Measurements from ENCODE around the gene KDM4F.

Gene KDM4F

DNA sequence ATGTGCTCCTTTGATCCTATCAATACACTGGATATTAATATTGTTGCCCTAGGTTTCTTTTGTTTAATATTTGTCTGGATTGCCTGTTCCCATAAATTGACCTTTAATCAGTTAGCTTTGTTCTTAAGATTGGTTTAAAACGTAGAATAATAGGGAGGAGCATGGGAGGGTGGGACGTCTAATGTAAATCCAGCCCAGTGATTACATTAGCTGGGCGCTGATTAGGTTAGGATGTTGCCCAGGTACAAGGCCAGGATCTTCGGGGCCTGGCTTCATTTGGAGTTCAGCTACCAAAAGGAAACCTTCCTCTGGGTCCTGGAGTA, 17.5 kb downstream of the KDM4F start, which contains the start of gene SRSF8:
Gene SRSF8, plus strand, starts transcription at position 204 of the 323 bp plus-strand sequence. CDS start 308 bp downstream, outside the sequence.
- no peak for DNase-seq

DNA sequence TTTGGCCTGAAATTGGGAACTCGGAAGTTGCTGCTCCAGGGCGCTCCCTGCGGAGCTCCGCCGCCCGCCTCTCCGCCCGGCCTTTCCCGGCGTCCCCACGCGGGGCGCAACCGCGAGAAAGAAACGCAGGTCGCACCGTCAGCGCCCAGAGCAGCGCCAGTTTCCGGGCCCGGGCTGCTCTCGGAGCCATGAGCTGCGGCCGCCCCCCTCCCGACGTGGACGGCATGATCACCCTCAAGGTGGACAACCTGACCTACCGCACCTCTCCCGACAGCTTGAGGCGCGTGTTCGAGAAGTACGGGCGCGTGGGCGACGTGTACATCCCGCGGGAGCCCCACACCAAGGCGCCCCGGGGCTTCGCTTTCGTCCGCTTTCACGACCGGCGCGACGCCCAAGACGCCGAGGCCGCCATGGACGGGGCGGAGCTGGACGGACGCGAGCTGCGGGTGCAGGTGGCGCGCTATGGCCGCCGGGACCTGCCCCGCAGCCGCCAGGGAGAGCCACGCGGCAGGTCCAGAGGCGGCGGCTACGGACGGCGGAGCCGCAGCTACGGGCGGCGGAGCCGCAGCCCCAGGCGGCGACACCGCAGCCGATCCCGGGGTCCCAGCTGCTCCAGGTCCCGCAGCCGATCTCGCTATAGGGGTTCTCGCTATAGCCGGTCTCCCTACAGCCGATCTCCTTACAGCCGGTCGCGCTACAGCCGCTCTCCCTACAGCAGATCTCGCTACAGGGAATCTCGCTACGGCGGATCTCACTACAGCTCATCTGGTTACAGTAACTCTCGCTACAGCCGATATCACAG, 18.0 kb downstream of the KDM4F start:
- peak; percentile 61 to 67 for DNase-seq

DNA sequence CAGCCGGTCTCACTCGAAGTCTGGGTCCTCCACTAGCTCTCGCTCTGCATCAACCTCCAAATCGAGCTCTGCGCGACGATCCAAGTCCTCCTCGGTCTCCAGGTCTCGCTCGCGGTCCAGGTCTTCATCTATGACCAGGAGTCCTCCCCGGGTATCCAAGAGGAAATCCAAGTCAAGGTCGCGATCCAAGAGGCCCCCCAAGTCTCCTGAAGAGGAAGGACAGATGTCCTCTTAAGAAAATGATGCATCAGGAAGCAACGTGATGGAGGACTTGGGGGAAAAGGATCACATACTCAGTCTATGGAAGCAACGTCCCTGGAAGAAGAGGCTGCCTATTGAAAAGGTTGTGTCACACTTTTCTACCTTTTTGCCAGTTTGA, 18.6 kb downstream of the KDM4F start:
- no peak for DNase-seq

- peak; percentile 33 to 41 for DNase-seq
Measured at GRCh38 chr11:95068549-95068948, 19.3 kb downstream of the KDM4F start.

- DNase-seq: no peak
Measured at GRCh38 chr11:95070471-95070870, 21.2 kb downstream of the KDM4F start.

- DNase-seq: no peak
Measured at GRCh38 chr11:95072948-95073347, 23.7 kb downstream of the KDM4F start.

DNA sequence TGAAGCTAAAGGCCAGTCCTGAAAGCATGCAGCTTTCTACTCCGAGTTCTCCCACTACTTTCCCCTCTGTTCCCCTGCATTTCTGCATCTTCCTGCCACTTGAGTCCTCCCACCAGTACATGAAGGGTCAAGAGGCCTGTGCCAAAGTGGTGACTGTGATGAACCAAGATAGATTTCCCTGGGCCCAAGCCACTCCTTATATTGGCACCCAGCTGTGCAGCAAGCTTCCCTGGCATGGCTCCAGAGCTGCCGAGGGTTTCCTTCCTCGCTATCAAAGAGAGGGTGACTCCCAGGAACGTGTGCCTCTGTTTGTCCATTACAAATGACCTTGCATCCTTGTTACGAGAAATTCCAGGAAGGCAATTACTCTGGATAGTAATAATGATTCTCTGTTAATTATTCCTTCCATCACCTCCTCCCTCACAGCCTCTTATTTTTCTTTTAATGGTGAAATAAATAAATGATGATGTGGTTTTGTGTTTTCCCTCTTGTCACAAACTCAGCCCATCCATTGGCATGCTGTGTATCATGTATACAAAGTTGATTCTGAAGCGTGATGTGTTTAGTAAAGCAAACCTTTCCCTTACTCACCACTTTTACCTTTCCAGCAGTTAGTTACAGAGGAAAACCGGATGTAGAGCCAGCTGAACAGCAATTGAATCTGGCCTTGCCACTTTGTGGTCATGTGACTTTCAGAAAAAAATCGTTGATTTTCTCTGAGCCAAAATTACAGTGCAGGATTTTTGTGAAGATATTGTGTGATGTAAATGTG, 25.8 kb downstream of the KDM4F start:
- DNase-seq: no peak

- DNase-seq: no peak
Measured at GRCh38 chr11:95076416-95076815, 27.2 kb downstream of the KDM4F start.

DNA sequence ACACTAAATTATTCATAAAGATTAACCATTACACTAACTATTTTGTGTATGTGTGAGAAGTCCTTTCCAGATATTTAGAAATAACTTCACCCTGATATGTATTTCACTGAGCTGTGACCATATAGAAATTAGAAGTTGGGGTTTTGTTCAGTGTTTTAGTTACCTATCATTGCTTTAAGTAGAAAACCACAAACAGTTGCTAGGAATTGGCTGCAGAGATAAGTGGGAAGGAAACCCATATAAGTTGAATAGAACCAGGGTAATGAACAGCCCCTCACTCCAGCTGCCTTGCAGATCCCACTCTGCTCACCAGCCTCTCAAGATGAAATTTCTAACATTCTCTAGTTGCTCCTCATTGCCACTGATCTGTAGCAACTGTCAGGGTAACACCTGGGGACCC, 27.8 kb downstream of the KDM4F start:
- DNase-seq: no peak

GRCh38 chr11:95078526-95078925, 29.3 kb downstream of the KDM4F start:
- DNase-seq: no peak

DNA sequence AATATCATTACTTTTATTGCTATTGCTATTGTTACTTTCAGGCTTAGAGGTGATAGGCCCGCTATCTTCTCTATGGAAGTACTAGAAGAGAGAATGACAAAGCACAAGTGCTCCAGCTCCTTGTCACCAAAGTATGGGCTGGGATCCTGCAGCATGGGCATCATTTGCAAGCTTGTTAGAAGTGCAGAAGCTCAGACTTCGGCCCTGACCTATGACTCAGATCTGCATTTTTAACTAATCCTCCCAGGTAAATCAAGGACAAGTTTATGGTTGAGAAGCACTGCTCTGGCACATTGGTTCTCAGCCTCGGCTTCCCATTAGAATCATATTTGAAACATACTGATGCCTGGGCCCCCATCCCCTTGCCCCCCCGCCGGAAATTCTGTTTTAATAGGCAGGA, 31.8 kb downstream of the KDM4F start:
- DNase-seq: no peak

GRCh38 chr11:95081412-95081811, 32.2 kb downstream of the KDM4F start:
- DNase-seq: no peak

DNA sequence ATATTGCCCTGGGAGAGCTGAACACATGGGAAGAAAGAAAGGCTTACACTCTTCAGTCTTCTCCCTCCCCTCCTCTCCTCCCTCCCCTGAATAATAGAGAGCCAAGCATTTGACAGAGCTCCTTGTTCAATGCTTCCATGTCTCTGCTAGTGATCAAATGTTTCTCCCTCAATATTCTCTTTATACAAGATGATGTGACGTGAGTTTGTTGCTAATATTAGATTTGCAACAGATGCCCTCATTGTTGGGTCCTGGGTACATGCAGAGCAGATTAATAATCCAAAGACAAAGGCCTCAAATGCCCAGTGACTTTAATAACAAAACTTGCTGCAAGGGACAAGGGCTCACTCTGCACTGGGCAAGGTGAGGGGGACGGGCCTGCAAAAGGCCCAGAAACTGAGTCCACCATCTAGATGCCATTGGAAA, 33.4 kb downstream of the KDM4F start:
- no peak for DNase-seq

DNA sequence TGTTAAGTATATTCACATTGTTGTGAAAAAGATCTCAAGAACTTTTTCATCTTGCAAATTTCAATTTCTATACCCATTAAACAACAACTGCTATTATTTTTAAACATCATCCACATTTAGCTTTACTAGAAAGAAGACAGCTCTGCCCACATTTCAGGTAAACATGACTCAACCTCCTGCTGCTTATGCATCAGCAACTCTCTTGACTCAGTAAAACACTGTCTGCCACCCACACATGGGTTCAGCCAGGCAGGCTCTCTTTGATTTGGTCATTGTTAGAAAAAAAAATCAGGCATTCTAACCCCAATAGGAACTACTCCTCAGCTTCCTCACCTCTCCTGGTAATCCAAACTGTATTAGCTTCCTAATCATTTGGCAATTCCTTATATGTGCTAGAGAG, 35.3 kb downstream of the KDM4F start:
- peak in 1 of 2 experiments; percentile 26 for DNase-seq

GRCh38 chr11:95085117-95085816, 36.0 kb downstream of the KDM4F start:
- DNase-seq: no peak

GRCh38 chr11:95086151-95086550, 36.9 kb downstream of the KDM4F start:
- no peak for DNase-seq

DNA sequence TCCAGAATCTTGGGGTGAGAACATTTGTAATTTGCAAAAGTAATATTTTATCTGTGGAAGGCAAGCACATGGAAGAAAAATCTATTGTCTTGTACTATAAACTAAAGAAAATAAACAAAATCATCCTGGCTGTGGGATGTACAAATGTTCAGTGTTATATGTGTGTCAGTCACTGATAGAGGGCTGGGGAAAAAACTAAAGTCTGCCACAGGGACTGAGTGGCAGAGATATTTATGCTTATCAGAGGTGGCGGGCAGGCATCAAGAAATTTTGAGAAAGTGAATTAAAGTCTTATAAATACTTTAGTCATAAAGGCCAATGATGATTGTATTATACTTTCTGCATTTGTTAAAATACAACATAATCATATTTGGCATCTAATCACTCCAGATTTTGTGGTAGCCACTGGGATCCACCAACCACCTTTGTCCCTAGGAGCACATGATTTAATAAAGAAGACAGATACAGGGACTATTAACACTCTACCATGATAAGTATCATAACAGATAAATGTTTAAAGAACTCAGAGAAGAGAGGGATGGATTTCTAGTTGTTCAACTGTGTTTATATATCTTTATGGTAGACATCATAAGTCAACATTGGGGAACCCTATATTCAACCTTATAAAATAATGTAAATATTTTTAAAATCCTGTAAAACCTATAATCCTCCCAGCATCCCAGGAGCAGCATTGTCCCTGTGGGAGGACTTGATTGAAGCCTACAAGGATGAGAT, 37.8 kb downstream of the KDM4F start:
- DNase-seq: no peak

GRCh38 chr11:95088946-95089619, 39.9 kb downstream of the KDM4F start:
- peak in 1 of 2 experiments; percentile 58 for DNase-seq

- DNase-seq: peak; percentile 78
Measured at GRCh38 chr11:95089620-95090542, 40.7 kb downstream of the KDM4F start, which contains the start of gene ENDOD1. Gene ENDOD1 (plus strand): TSS chr11:95089846. CDS start chr11:95089928, 82 bp downstream.

GRCh38 chr11:95091663-95092180, 42.5 kb downstream of the KDM4F start:
- no peak for DNase-seq
